ENCODE data around the gene CYB5A. TPM values are rescaled to one million over a fixed set of nuclear protein-coding genes. Genes with fewer than 3 reads are reported as not detected.
A peak's percentile ranks its signal among the peaks of the same experiment; 100 is the strongest.

The CYB5A gene
- total and polyA plus RNA-seq, 4 donors: 33.2 to 276 (median 67.2) TPM

- Histone ChIP-seq H3K4me1 (ENCODE audit: control insufficient read depth in 1 of 2, insufficient read depth in 2 of 2, low read length in 2 of 2) (peaks cover 0 to 2% of the 10 kb centered on the region in 2 donors), H3K4me3 (ENCODE audit: low read length in 2 of 2) (no peak overlapping the region), H3K27ac (ENCODE audit: low read depth in 1 of 2, low read length in 2 of 2) (no peak overlapping the region), H3K9me3 (ENCODE audit: control insufficient read depth, low read length) (no peaks in the 10 kb centered on the region), H3K36me3 (ENCODE audit: control insufficient read depth in 1 of 2, insufficient read depth in 2 of 2, low read length in 1 of 2) (no peaks in the 10 kb centered on the region), H3K27me3 (ENCODE audit: control insufficient read depth in 1 of 2, insufficient read depth in 2 of 2, low read length in 1 of 2) (no peaks in the 10 kb centered on the region)
- DNase-seq: no peak
- WGBS, 2 donors: 44 to 47% methylated on average over 11 of the region's 11 CpGs
- no peak for ATAC-seq (ENCODE audit: low FRiP score)
- intact Hi-C loops (cut with DNase I): no loop called here
Observed at GRCh38 chr18:74284191-74284979, 7.4 kb downstream of the CYB5A start.

- no peak for ATAC-seq (ENCODE audit: low FRiP score)
- no peak overlapping the region for H3K4me3 ChIP-seq (ENCODE audit: low read length in 2 of 2)
- H3K27ac ChIP-seq (ENCODE audit: low read depth in 1 of 2, low read length in 2 of 2): no peak overlapping the region
- no peaks in the 10 kb centered on the region for H3K27me3 ChIP-seq (ENCODE audit: control insufficient read depth in 1 of 2, insufficient read depth in 2 of 2, low read length in 1 of 2)
- intact Hi-C loops (cut with DNase I): no loop called here
- no peaks in the 10 kb centered on the region for H3K36me3 ChIP-seq (ENCODE audit: control insufficient read depth in 1 of 2, insufficient read depth in 2 of 2, low read length in 1 of 2)
- no peaks in the 10 kb centered on the region for H3K9me3 ChIP-seq (ENCODE audit: control insufficient read depth, low read length)
- 92 to 93% methylated on average over 10 of the region's 10 CpGs for WGBS, 2 donors
- no peak for DNase-seq
- peaks cover 0 to 2% of the 10 kb centered on the region in 2 donors for H3K4me1 ChIP-seq (ENCODE audit: control insufficient read depth in 1 of 2, insufficient read depth in 2 of 2, low read length in 2 of 2)
Observed at GRCh38 chr18:74283646-74284045, 8.1 kb downstream of the CYB5A start.

- Histone ChIP-seq H3K4me3 (ENCODE audit: low read length in 2 of 2) (no peak overlapping the region), H3K27me3 (ENCODE audit: control insufficient read depth in 1 of 2, insufficient read depth in 2 of 2, low read length in 1 of 2) (no peaks in the 10 kb centered on the region), H3K4me1 (ENCODE audit: control insufficient read depth in 1 of 2, insufficient read depth in 2 of 2, low read length in 2 of 2) (peaks cover 0 to under 1% of the 10 kb centered on the region in 2 donors), H3K36me3 (ENCODE audit: control insufficient read depth in 1 of 2, insufficient read depth in 2 of 2, low read length in 1 of 2) (no peaks in the 10 kb centered on the region), H3K27ac (ENCODE audit: low read depth in 1 of 2, low read length in 2 of 2) (no peak overlapping the region), H3K9me3 (ENCODE audit: control insufficient read depth, low read length) (no peaks in the 10 kb centered on the region)
- intact Hi-C loops (cut with DNase I): no loop called here
- no peak for ATAC-seq (ENCODE audit: low FRiP score)
- 91 to 92% methylated on average over 10 of the region's 10 CpGs for WGBS, 2 donors
- no peak for DNase-seq
Observed at GRCh38 chr18:74282755-74283554, 8.8 kb downstream of the CYB5A start.

GRCh38 chr18:74281980-74282754 lies 9.6 kb downstream of the CYB5A start:
- Histone ChIP-seq H3K9me3 (ENCODE audit: control insufficient read depth, low read length) (no peaks in the 10 kb centered on the region), H3K36me3 (ENCODE audit: control insufficient read depth in 1 of 2, insufficient read depth in 2 of 2, low read length in 1 of 2) (no peaks in the 10 kb centered on the region), H3K27ac (ENCODE audit: low read depth in 1 of 2, low read length in 2 of 2) (no peak overlapping the region), H3K4me3 (ENCODE audit: low read length in 2 of 2) (no peak overlapping the region), H3K27me3 (ENCODE audit: control insufficient read depth in 1 of 2, insufficient read depth in 2 of 2, low read length in 1 of 2) (no peaks in the 10 kb centered on the region), H3K4me1 (ENCODE audit: control insufficient read depth in 1 of 2, insufficient read depth in 2 of 2, low read length in 2 of 2) (no peaks in the 10 kb centered on the region)
- peak; percentile 60 for ATAC-seq (ENCODE audit: low FRiP score)
- 80 to 83% methylated on average over 12 of the region's 12 CpGs for WGBS, 2 donors
- intact Hi-C loops (cut with DNase I): no loop called here
- DNase-seq: no peak

GRCh38 chr18:74281011-74281979 lies 10.5 kb downstream of the CYB5A start:
- no peak overlapping the region for H3K4me3 ChIP-seq (ENCODE audit: low read length in 2 of 2)
- peak; percentile 2 for ATAC-seq (ENCODE audit: low FRiP score)
- H3K9me3 ChIP-seq (ENCODE audit: control insufficient read depth, low read length): no peaks in the 10 kb centered on the region
- no peaks in the 10 kb centered on the region for H3K4me1 ChIP-seq (ENCODE audit: control insufficient read depth in 1 of 2, insufficient read depth in 2 of 2, low read length in 2 of 2)
- 76 to 83% methylated on average over 4 of the region's 4 CpGs for WGBS, 2 donors
- H3K36me3 ChIP-seq (ENCODE audit: control insufficient read depth in 1 of 2, insufficient read depth in 2 of 2, low read length in 1 of 2): no peaks in the 10 kb centered on the region
- intact Hi-C loops (cut with DNase I): no loop called here
- H3K27ac ChIP-seq (ENCODE audit: low read depth in 1 of 2, low read length in 2 of 2): no peak overlapping the region
- H3K27me3 ChIP-seq (ENCODE audit: control insufficient read depth in 1 of 2, insufficient read depth in 2 of 2, low read length in 1 of 2): no peaks in the 10 kb centered on the region
- no peak for DNase-seq

GRCh38 chr18:74278983-74279382 lies 12.8 kb downstream of the CYB5A start:
- ATAC-seq (ENCODE audit: low FRiP score): no peak
- no peaks in the 10 kb centered on the region for H3K36me3 ChIP-seq (ENCODE audit: control insufficient read depth in 1 of 2, insufficient read depth in 2 of 2, low read length in 1 of 2)
- intact Hi-C loops (cut with DNase I): no loop called here
- H3K27ac ChIP-seq (ENCODE audit: low read depth in 1 of 2, low read length in 2 of 2): no peak overlapping the region
- 97 to 98% methylated on average over 7 of the region's 7 CpGs for WGBS, 2 donors
- no peaks in the 10 kb centered on the region for H3K27me3 ChIP-seq (ENCODE audit: control insufficient read depth in 1 of 2, insufficient read depth in 2 of 2, low read length in 1 of 2)
- no peak for DNase-seq
- no peaks in the 10 kb centered on the region for H3K9me3 ChIP-seq (ENCODE audit: control insufficient read depth, low read length)
- no peaks in the 10 kb centered on the region for H3K4me1 ChIP-seq (ENCODE audit: control insufficient read depth in 1 of 2, insufficient read depth in 2 of 2, low read length in 2 of 2)
- H3K4me3 ChIP-seq (ENCODE audit: low read length in 2 of 2): no peak overlapping the region

GRCh38 chr18:74278058-74278457 lies 13.7 kb downstream of the CYB5A start:
- ATAC-seq (ENCODE audit: low FRiP score): no peak
- DNase-seq: no peak
- H3K27ac ChIP-seq (ENCODE audit: low read depth in 1 of 2, low read length in 2 of 2): no peak overlapping the region

GRCh38 chr18:74277296-74277695 lies 14.5 kb downstream of the CYB5A start:
- DNase-seq (no peak), ATAC-seq (ENCODE audit: low FRiP score) (no peak)
- Histone ChIP-seq H3K36me3 (ENCODE audit: control insufficient read depth in 1 of 2, insufficient read depth in 2 of 2, low read length in 1 of 2) (no peaks in the 10 kb centered on the region), H3K27me3 (ENCODE audit: control insufficient read depth in 1 of 2, insufficient read depth in 2 of 2, low read length in 1 of 2) (no peaks in the 10 kb centered on the region), H3K27ac (ENCODE audit: low read depth in 1 of 2, low read length in 2 of 2) (no peak overlapping the region), H3K9me3 (ENCODE audit: control insufficient read depth, low read length) (no peaks in the 10 kb centered on the region), H3K4me3 (ENCODE audit: low read length in 2 of 2) (no peak overlapping the region), H3K4me1 (ENCODE audit: control insufficient read depth in 1 of 2, insufficient read depth in 2 of 2, low read length in 2 of 2) (no peaks in the 10 kb centered on the region)
- intact Hi-C loops (cut with DNase I): no loop called here
- WGBS, 2 donors: 88 to 95% methylated on average over 2 of the region's 2 CpGs

More at GRCh38 chr18:74278058-74278457, 13.7 kb downstream of the CYB5A start:
- H3K9me3 ChIP-seq (ENCODE audit: control insufficient read depth, low read length): no peaks in the 10 kb centered on the region
- H3K4me3 ChIP-seq (ENCODE audit: low read length in 2 of 2): no peak overlapping the region
- intact Hi-C loops (cut with DNase I): no loop called here
- no peaks in the 10 kb centered on the region for H3K36me3 ChIP-seq (ENCODE audit: control insufficient read depth in 1 of 2, insufficient read depth in 2 of 2, low read length in 1 of 2)
- 91 to 94% methylated on average over 7 of the region's 7 CpGs for WGBS, 2 donors
- H3K27me3 ChIP-seq (ENCODE audit: control insufficient read depth in 1 of 2, insufficient read depth in 2 of 2, low read length in 1 of 2): no peaks in the 10 kb centered on the region
- H3K4me1 ChIP-seq (ENCODE audit: control insufficient read depth in 1 of 2, insufficient read depth in 2 of 2, low read length in 2 of 2): no peaks in the 10 kb centered on the region
